Measurements from ENCODE around the gene TPMT.

The TPMT gene

GRCh38 chr6:18107061-18107460, 47.8 kb downstream of the TPMT start:
- no peak for DNase-seq

GRCh38 chr6:18102783-18103509, 51.9 kb downstream of the TPMT start:
- no peak for DNase-seq

GRCh38 chr6:18101873-18102272, 53.0 kb downstream of the TPMT start:
- no peak for DNase-seq

GRCh38 chr6:18101271-18101670, 53.6 kb downstream of the TPMT start:
- DNase-seq = no peak

- DNase-seq = no peak
These were observed 54.6 kb downstream of the TPMT start for GRCh38 chr6:18100296-18100695.

GRCh38 chr6:18099511-18099910, 55.4 kb downstream of the TPMT start:
- no peak for DNase-seq

- DNase-seq = no peak
These were observed 58.5 kb downstream of the TPMT start for GRCh38 chr6:18096423-18096822.

- no peak for DNase-seq
These were observed 63.5 kb downstream of the TPMT start for GRCh38 chr6:18091382-18091781.

- DNase-seq = no peak
These were observed 64.5 kb downstream of the TPMT start for GRCh38 chr6:18090349-18090786.

- DNase-seq = no peak
These were observed 66.2 kb downstream of the TPMT start for GRCh38 chr6:18088419-18089296.

- no peak for DNase-seq
These were observed 67.3 kb downstream of the TPMT start for GRCh38 chr6:18087396-18088165.

GRCh38 chr6:18081025-18081668, 73.7 kb downstream of the TPMT start:
- DNase-seq = no peak

- no peak for DNase-seq
These were observed 74.3 kb downstream of the TPMT start for GRCh38 chr6:18080544-18080943.

- no peak for DNase-seq
These were observed 76.0 kb downstream of the TPMT start for GRCh38 chr6:18078866-18079265.
